Measurements from ENCODE around the gene CENPP. TPM values are rescaled to one million over a fixed set of nuclear protein-coding genes. Genes with fewer than 3 reads are reported as not detected.

CENPP gene
- total RNA-seq, 1 donor from 2014 or later = 9.3 TPM

DNA sequence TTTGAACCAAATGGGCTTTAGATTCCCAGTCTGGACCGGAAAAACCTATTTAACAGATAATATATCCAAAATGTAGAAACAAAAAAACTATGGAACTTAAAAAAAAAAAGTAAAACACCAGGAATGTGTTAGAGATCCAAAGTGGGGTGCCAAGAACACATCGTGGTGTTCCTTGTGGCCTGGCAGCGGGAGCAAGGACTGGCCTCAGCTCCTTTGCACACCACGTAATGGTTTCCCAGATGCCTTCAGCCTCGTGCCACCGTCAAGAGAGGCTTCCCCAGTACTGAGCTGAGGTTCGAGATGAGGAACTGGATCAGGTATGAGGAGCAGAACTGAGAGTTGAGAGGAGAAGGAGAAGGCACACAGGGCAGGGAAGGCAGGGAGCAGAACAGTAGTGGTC is 153.0 kb downstream of the CENPP start:
- no peaks in the 10 kb centered on the region for H3K27me3 ChIP-seq
- no peaks in the 10 kb centered on the region for H3K36me3 ChIP-seq
- H3K4me3 ChIP-seq = no peak overlapping the region
- peaks cover 40% of the 10 kb centered on the region for H3K4me1 ChIP-seq
- H3K27ac ChIP-seq = peak overlapping the region; percentile 77
- H3K9me3 ChIP-seq = no peaks in the 10 kb centered on the region
- TF ChIP-seq POLR2A (IDR thresholded peaks at IDR 0.05) = no peak
- TF ChIP-seq, protein P1, sequence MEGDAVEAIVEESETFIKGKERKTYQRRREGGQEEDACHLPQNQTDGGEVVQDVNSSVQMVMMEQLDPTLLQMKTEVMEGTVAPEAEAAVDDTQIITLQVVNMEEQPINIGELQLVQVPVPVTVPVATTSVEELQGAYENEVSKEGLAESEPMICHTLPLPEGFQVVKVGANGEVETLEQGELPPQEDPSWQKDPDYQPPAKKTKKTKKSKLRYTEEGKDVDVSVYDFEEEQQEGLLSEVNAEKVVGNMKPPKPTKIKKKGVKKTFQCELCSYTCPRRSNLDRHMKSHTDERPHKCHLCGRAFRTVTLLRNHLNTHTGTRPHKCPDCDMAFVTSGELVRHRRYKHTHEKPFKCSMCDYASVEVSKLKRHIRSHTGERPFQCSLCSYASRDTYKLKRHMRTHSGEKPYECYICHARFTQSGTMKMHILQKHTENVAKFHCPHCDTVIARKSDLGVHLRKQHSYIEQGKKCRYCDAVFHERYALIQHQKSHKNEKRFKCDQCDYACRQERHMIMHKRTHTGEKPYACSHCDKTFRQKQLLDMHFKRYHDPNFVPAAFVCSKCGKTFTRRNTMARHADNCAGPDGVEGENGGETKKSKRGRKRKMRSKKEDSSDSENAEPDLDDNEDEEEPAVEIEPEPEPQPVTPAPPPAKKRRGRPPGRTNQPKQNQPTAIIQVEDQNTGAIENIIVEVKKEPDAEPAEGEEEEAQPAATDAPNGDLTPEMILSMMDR (IDR thresholded peaks at IDR 0.05) = no peak
- DNase-seq (ENCODE audit: extremely low spot score in 2 of 2) = no peak
- intact Hi-C loops (cut with DNase I) = no loop called here

DNA sequence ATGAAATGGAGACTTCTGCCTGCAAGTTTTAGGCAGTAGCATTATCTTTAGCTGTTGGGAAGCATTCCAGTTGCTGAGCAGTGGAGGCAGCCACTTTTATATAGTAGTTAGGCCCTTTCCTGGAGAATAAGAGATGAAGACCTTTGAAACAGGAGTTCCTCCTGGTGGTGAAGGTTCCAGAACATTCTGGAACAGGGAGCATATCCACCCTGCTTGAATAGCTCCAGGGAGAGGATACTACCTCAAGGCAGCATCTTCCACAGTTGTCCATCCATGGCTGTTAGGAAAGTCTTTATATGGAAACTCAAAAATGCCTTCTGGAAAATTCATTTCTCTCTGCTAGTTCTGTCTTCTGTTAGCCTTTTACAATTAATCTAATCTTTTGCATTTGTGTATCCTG is 153.6 kb downstream of the CENPP start:
- Histone ChIP-seq H3K27ac (peak overlapping the region; percentile 77), H3K27me3 (no peaks in the 10 kb centered on the region), H3K4me1 (peaks cover 40% of the 10 kb centered on the region), H3K4me3 (no peak overlapping the region), H3K9me3 (no peaks in the 10 kb centered on the region), H3K36me3 (no peaks in the 10 kb centered on the region)
- no peak for TF ChIP-seq POLR2AphosphoS5 (IDR thresholded peaks at IDR 0.05; ENCODE audit: insufficient read depth in 1 of 2, low read depth in 1 of 2)
- TF ChIP-seq, protein P1 (IDR thresholded peaks at IDR 0.05) = no peak
- TF ChIP-seq POLR2A (IDR thresholded peaks at IDR 0.05) = no peak
- DNase-seq (ENCODE audit: extremely low spot score in 2 of 2) = no peak
- intact Hi-C loops (cut with DNase I) = no loop called here

DNA sequence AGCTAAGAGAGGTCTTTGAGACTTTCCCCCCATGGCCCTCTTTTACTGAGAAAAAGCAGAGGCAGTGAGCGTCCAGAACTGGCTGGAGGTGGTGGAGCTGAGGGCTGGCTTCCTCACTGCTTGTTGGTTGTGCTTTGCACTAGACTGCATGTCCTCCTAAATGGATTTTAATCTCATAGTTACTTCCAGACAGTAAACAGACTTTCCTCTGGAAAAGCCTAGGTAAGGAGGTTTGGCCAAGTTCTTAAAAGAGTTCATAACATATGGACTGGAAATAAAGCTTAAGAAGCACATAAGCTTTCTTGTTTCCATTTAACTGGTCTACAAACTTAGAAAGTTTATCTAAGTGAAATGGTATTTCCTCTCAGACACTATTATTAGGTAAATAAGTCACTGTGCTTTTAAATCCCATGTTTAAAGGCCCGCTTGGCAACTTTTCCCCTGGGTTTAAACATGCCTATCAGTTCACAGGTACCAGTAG is 154.6 kb downstream of the CENPP start:
- Histone ChIP-seq H3K9me3 (no peaks in the 10 kb centered on the region), H3K4me1 (peaks cover 40% of the 10 kb centered on the region), H3K27me3 (no peaks in the 10 kb centered on the region), H3K36me3 (no peaks in the 10 kb centered on the region), H3K4me3 (no peak overlapping the region), H3K27ac (peak overlapping the region; percentile 77)
- DNase-seq (ENCODE audit: extremely low spot score in 2 of 2) = no peak
- intact Hi-C loops (cut with DNase I) = no loop called here
- TF ChIP-seq POLR2A (IDR thresholded peaks at IDR 0.05) (no peak), POLR2AphosphoS5 (IDR thresholded peaks at IDR 0.05; ENCODE audit: insufficient read depth in 1 of 2, low read depth in 1 of 2) (no peak)
- TF ChIP-seq, protein P1 (IDR thresholded peaks at IDR 0.05) = no peak

DNA sequence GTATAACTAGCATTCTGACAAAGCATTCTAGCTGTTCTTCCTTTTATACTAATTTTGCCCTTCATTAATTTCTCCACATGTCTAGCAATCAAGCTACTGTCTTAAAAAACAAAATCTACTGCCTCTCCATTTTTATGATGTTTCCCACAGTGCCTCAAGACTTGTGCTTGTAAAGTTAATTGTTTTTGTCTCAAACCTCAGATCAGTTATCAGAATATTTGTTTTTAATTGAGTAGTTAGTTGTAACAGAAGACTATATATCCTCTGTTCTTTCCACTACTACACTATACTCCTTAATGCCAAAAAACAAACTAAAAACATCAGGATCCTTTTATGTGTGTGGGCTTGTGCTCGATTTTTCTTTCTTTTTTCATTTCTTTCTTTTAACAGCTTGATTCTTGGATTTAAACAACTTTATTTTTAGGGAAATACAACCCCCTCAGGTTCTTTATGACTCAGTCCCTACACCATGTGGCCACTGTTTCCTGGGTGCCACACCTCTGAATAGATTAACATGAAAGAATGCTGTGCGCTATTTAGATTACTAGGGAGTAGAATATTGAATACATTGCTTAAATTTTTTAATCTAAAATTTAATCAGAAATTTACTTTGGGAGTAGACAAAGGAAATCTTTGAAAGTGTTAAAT is 155.4 kb downstream of the CENPP start:
- Histone ChIP-seq H3K4me1 (peaks cover 40% of the 10 kb centered on the region), H3K27me3 (no peaks in the 10 kb centered on the region), H3K4me3 (peak overlapping the region in 1 of 2 donors; percentile 4), H3K9me3 (no peaks in the 10 kb centered on the region), H3K36me3 (no peaks in the 10 kb centered on the region), H3K27ac (peak overlapping the region; percentile 77)
- TF ChIP-seq, protein P1 (IDR thresholded peaks at IDR 0.05) = no peak
- TF ChIP-seq POLR2AphosphoS5 (IDR thresholded peaks at IDR 0.05; ENCODE audit: insufficient read depth in 1 of 2, low read depth in 1 of 2) = peak in 1 of 2 donors; percentile 59
- DNase-seq (ENCODE audit: extremely low spot score in 2 of 2) = no peak
- intact Hi-C loops (cut with DNase I) = no loop called here

DNA sequence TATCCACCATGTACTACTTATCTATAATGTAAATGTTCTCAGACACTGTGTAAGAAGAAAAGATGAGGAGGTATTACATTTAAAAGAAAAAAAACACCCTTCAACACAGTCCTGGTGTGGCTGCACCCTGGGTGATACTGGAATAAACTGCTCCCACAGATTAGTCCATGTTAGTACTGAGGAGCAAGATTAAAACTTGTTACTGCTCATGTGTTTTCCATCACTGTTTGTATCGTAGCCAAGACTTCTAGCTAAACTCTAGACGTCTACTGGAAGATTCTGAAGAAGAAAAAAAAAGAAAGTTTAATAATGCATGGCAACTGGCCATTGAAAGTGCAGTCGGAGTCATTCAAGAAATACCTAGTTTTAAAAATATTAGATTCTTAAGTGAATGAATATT is 156.6 kb downstream of the CENPP start, which contains the start of gene ASPN:
Gene ASPN, minus strand, starts transcription at position 178 of the 400 bp plus-strand sequence.
- Histone ChIP-seq H3K27ac (peak within 1 kb of the TSS; percentile 77), H3K9me3 (no peaks in the 10 kb centered on the region), H3K27me3 (no peaks in the 10 kb centered on the region), H3K4me1 (peaks cover 40% of the 10 kb centered on the region), H3K4me3 (peak within 1 kb of the TSS in 1 of 2 donors; percentile 4), H3K36me3 (no peaks in the 10 kb centered on the region)
- intact Hi-C loops (cut with DNase I) = no loop called here
- TF ChIP-seq, protein P1 (IDR thresholded peaks at IDR 0.05) = no peak
- TF ChIP-seq POLR2A (IDR thresholded peaks at IDR 0.05) (no peak), POLR2AphosphoS5 (IDR thresholded peaks at IDR 0.05; ENCODE audit: insufficient read depth in 1 of 2, low read depth in 1 of 2) (peak in 1 of 2 donors; percentile 77)
- no peak for DNase-seq (ENCODE audit: extremely low spot score in 2 of 2)

Data from vagina (tissue), 2 donors.